NCI-H1092 (cell line): ENCODE measurements around the gene HES7.
A peak's percentile ranks its signal among the peaks of the same experiment; 100 is the strongest.
"Not testable (repeated sequence)": the region's sequence is repeated elsewhere in the genome, so short reads cannot be mapped to it uniquely, and the experiment has no call there.

ENCODE experiments used
- DNase-seq: peaks from one replicate; lab custom pipeline; 2025; lab: John Stamatoyannopoulos, UW

Gene HES7

DNA sequence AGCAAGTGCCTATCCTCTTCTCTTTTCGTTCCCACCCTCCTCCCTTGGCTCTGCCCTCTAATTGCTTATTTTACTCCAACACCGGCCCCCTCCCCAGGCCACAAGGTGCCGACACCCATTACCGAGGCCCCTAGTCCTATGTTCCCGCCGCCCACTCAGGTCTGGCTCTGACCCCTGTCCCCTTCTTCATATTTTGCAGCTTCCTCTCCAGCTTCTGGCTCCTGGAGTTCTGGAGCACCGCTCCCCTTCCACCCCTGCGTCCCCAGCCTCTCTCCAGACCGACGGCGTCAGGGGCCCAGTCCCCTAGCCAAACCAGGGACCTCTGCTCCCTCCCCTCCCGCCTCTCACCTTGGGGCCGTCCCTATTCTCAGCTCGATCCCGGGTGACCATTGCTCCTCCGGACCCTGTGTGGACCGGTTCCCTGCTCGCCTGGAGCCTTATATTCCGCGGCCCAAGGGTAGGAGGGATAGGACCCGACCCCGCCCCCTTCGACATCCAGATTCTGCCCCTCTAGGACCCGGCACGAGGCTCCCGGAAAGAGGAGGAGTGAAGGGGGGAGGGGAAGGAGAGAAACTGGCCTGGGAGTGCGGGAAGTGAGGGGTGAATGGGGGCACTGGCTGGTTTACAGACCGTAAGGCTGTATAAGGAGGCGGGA lies at the start of gene HES7:
TSS of gene HES7 (minus strand) at position 412 of the 655 bp plus-strand sequence. CDS start at position 390, 22 bp downstream.
- DNase-seq: no peak

DNA sequence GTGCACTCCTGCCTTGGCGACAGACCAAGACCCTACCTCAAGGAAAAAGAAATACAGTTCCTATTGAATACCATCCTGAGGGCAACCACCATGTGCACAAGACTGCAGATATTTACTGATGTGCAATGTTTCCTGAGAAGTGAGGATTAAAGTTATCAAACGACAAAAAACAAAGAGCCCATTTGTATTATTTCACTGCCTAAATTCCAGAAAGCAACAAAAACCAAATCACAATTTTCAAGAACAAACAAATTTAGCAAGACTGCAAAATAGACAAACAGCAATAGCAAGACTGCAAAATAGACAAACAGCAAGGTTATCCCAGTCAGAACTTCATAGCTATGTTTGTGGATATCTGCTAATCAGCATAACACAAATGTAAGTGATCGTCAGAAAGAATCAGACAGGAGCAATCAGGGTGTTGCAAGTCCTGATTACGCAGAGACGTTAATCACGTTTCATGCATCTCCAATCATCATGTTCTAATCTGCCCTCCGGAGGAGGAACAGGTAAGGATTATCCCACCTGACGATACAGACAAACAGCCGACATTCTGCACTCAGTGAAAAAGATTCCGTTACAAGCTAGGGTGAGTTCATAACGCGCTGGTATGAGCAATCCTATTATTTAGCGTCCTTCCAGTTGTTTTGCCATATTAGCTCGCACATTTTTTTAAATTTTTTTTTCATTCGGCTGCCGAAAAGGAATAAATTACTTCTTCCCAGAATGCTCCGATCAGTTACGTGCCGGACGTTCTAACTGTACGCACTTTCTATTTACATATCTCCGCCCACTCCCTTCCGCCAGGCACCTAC lies 49.4 kb upstream of the HES7 start:
- DNase-seq: peak; percentile 78

DNA sequence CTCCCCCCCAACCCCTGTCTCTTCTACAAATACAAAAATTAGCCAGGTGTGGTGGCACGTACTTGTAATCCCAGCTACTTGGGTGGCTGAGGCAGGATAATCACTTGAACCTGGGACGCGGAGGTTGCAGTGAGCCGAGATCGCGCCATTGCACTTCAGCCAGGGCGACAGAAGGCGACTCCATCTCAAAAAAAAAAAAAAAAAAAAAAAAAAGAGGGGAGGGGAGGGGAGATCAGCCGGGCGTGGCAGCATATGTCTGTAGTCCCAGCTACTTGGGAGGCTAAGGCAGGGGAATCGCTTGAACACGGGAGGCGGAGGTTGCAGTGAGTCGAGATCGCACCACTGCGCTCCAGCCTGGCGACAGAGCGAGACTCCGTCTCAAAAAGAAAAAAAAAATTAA lies 46.3 kb upstream of the HES7 start:
- not testable (repeated sequence) for DNase-seq

DNA sequence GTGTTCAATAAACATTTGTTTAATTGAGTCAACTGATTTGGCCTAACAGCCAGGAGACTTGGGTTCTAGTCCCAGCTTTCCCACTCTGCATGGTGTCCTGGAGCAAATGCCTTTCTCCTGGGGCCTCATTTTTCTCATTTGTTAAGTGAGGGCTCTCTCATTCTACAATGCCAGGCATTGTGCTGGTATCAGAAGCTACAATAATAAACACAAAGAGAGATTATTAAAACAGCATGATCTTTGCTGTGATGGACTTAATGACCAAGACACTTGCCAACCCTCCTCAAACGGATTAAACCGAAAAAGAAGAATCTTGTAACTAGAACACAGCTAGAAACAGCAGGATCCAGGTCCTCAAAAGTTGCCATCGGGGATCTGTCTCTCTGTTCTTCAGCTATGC lies 43.6 kb upstream of the HES7 start:
- DNase-seq: no peak

DNA sequence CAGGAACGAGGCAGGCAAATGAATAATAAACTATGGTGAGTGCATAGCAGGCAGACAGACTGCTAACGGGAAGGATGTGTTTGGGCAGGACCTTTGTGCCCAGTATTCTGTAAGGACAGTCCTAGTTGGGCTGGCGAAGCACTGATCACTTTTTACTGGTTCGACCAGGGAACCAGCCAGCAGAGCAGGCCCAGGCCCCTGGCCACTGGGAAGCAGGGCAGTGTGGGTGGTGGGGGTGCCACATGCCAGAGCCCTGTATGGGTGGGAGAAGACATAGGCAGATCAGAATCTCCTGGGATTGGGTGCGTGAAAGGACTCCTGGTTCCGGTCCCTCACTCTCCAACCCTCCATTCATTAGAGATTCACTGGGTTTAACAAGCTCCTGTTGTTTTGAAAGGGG lies 42.8 kb upstream of the HES7 start:
- no peak for DNase-seq

DNA sequence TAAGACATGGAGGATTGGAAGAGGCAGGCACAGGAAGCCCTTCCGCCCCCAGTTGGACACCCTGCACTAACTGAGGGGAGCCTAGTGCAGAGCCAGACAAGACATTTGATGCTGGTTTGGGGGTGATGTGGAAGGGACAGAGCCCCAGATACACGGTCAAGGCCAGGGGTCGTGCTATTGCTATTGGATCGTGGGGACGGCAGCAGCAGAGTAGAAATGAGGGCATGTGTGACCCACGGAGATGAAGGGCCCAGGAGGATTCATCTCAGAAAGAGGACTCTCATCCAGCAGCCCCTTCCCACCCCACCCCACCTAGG lies 40.9 kb upstream of the HES7 start:
- DNase-seq: no peak

DNA sequence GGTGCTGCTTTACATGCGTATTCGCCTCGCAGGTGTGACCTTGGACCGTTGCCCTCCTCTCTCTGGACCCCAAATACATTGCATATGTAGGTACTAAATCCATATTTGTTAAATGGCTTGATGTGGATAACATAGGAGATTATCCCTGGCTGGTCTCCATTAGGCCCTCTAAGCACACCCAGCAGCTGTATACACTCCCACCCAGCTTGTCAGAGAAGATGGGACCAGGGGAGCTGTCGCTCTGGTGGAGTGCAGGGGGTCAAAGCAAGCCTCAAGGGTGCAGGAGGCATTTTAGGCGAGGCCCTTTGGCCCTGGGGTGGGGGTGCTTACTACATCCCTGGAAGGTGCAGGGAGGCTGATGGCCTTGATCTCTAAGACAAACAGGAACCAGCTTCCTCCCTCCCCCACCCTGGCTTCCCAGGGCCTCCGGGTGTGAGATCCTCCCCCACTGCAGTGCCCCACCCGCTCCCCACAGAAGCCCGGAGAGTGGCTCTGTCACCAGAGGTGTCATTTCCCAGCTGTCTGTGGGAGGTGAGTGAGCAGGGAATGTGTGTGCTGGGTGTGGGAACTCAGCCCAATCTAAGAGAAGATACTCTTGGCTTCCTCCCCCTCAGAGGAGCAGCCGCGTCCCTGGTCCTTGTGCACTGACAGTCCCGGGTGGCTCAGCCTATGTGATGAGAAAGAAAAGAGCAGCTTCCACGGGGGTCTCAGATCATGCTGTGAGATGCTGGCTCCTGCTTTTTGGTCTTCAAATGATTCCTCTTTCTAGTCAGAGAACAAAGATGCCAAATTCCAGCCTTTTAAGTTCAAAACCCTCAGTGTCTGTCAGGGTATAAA lies 40.3 kb upstream of the HES7 start:
- DNase-seq: no peak

DNA sequence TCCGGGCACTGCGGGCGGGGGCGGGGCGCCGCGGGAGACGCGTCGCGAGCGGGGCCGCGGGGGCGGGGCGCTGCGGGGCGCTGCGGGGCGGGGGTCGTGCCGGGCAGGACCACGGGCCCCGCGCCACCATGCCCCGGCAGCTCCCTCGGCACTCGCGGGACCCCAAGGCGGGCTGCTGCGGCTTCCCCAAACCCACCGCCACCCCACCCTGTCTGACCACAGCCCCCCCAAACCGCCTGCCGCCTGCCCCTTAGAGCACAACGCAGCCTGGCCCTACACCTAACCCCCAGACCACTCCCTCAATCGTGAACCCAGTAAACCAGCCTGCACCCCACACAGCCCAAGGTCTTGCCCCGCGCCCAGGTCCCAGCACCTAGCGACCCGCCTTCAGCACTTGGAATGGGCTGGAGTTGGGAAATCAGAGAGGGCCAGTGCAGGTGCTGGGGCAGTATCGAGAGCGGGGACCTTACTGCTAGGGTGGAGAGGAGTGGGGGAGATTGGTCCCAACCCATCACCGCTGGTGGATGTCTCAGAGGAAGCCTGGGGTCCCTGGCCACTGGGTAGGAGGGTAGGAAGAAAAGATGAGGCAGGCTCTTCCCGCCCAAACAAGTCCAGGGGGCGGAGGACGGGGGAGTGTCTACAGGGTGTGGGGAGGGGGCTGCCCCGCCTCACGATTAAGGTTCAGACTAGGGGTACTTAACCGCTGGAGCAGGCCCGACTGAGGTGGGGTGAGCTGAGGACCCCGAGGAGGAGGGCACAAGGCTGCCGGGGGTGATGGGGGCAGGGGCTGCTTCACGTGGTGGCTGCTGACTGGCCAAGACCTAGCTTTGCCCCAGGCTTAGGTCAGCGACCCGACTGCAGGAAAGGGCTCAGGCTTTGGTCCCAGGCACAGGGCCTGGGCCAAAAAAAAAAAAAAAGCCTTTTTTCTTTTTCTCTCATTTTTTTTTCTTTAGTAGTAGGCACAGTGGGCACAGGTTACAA lies 39.4 kb upstream of the HES7 start:
- DNase-seq: no peak

DNA sequence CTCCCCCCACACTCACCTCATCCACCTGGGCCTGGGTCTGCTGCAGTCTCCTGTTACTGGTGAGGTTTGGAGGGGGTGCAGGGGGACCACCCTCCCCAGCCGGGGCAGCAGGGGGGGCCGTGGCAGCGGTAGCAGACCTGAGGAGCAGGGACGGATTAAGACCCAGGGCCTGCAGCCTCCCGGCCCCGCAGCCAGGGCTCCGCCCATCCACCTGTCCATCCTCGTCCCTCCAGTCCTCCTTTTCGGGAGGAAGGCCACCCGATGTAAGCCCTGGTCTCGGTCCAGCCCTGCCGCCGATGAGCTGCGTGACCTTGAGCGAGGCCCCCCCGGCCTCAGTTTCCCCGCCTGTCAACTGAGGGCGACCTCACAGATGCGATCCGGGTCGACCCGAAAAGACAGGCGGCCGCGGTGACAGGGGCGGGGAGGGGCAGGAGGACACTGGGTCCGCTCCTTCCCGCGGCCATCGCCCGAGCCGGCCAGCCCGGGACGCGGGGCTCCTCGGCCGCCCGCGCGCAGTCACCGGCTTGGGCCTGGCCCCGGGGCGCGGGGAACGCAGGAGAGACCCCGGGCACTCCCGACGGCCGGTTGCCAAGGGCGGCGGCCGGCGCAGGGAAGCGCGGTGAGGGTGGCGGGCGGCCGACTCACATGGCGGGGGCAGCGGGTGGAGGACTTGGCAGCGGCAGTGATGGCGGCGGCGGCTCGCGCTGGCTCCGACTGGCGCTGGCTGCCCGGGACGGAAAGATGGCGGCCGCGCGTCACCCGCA lies 38.5 kb upstream of the HES7 start, which contains the start of gene VAMP2:
TSS of gene VAMP2 (minus strand) at position 716 of the 764 bp plus-strand sequence. CDS start at position 647, 69 bp downstream.
- DNase-seq: peak; percentile 52

DNA sequence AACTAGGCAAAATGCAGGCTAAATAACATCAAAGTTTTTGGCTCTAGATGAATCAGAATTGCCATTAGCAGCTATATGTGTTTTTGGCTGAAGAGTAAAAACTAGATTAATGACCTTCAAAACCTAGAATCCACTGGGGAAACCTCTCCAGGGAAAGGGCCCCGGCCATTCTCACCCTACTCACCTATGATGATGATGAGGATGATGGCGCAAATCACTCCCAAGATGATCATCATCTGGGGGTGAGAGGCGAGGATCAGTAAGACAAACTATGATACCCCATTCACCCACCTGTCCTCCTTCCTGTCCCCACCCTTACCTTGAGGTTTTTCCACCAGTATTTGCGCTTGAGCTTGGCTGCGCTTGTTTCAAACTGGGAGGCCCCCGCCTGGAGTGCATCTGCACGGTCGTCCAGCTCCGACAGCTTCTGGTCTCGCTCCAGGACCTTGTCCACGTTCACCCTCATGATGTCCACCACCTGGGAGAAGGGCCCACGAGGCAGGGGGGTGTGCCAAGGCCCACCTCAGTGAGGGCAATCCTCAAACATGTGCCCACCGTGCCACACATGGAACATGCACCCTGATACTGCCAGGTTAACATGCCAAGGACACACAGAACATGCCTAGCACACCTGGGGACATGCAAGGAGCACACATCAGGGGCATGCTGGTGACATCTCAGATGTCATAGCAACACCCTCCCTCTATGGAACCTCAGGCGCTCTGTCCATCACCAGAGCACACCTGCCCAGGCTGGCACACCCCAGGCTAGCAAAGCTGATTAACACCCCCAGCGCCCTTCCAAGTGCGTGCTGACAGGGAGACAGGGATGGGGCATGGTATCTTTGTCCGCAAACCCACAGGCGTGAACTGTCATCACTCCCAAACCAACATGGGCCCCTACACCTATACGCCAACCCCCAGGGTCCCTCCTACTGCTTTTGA lies 37.7 kb upstream of the HES7 start:
- no peak for DNase-seq

DNA sequence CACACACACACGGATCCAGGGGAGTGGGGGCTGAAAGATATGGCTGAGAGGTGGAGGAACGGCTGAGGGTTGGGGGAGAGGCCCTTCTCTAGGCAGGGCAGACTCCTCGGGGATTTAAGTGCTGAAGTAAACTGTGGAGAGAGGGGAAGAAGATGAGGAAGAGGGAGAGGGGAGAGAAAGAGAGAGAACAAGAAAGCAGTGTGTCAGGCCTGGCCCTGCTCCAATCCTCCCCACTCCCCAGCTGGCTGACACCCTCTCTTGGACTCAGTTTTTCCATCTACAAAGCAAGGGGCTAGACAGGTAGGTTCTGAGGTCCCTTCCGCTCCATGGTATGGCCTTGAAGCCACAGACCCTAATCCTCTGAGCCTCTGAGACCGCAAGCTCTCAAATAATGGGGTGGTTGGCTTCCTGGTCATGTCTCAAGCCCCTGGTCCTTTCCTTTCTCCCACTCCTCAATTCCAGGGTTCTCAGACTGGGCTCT lies 36.9 kb upstream of the HES7 start:
- DNase-seq: no peak

DNA sequence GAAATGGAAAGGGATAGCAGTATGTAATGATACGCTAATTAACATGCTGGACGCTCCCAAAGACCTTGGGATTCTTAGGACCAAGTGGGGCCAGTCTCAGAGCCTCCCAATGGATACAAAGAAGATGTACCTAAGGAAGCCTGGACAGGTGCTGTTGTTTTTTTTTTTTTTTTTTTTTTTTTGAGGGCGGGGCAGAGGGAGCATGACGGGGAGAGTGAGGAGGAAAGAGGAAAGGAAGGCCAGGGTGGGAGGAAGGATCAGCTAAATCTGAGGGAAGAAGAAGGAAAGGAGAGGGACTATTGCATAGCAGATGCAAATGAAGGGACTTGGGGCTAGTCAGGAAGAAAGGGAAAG lies 36.3 kb upstream of the HES7 start:
- no peak for DNase-seq

DNA sequence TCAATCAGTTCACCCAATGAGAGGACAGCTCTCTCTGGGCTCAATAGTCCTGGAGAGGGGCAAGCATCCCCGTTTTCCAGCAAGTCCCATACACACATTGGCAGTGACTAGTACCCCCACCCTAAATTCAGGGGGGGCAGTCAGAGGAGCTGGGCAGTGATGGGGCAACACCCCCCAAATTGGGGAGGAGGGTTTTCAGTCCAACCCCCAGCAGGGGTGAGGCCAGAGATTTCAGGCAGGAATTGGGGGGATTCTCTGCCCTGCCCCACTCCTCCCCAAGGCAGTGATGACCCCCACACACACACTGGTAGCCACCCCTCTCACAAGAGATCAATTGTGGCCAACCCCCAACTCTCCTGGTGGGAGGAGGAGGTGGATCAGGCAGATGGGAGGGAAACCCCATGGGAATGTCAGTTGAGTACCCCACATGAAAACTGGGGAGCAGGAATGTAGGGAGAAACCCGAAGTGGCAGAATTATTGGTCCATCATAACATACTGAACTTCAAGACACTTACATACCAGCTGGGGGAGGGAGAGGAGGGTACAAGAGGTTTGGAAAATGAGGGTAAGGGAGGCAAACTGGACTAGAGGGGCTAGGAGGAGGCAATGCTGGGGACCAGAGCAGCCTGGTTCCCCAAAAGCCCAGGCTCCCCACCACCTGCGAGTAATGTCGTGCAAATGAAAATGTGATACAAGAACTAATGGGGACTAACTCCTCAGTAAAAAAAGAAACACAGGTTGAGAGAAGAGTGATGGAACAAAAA lies 35.7 kb upstream of the HES7 start:
- DNase-seq: no peak

DNA sequence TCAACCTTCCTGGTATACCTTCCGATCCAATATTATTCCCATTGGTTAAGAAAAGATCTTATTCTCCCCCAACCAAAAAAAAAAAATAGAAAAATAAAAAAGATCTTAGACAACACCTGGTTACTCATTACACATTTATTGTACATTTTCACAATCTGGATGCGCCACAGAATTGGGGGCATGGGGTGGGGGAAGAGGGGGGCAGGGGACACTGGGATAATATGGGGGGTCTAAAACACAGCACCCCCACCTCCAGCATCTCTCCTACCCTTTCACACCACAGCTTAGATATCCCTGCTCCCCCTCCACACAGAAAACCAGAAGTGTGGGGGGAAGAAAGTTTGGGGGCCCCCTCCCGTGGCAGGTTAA lies 35.1 kb upstream of the HES7 start:
- DNase-seq: no peak

DNA sequence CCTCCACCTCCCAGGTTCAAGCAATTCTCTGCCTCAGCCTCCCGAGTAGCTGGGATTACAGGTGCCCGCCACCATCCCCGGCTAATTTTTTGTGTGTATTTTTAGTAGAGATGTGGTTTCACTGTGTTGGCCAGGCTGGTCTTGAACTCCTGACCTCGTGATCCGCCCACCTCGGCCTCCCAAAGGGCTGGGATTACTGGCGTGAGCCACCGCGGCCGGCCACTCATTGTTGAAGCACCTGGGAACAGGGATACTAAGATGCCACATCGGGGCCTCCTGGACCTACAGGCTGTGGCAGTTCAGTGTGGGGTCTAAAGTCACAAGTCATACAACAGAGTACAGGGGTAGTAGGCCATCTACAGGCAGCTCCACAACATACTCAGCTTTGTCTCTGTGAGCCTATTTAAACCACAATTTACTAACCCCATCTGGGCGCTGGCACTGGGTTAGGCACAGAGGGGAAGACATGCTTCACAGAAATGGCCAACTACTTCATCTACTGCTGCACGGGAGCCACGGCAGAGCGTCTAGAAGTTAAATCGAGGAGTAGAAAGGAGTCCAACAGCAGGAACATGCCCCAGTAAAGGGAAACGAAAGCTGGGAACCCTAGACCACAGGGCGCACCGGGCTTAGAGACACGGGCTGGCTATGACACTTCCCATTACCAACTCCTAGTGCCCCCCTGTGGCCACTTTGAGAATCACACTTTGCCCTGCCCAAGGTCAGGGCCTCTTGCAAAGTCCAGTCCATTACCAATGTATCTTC lies 34.5 kb upstream of the HES7 start:
- peak; percentile 33 for DNase-seq

DNA sequence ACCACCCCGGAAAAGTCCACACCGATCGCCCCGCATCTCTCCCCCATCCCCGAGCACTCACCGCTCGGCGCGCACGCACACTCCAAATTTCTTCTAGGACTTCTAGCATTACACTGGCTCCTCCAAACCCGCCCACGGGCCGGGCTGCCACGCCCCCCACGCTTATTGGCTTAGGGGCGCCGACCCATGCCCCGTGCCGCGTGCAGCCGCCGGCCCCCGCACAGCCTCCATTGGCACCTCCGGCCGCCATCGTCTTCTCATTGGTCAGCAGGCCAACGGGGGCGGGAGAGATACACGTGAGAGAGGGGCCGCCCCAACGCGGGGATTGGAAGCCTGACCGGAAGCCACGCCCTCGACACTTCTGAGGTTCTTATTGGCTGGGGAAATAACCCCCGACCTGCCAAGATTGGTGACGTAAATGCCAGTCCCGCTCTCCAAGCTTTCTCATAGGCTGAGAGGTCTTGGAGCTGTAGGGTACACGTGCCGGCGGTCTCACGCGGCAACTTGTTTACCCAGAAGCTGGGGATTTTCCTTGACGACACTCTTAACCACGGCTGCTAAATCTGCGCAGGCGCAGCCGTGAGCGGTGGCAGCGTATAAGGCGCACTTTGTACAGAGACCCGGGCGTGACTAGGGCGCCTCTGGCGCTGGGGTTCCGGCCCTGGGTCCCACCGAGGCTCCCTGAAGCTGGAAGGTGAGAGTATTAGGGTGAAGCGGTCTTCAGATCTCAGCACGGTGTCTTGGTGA lies 32.5 kb upstream of the HES7 start:
- peak; percentile 99 for DNase-seq

DNA sequence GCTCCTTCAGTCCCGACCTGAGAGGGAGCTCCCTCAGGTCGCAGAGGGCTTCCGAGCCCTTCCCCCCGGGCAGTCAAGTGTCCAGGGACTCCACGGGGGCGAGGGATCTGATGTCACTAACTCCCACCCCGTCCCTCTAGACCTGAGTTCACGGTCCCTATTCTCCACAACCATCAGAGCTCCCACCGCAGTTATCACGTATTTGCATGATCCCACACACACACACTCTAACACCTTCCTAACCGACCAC lies 32.0 kb upstream of the HES7 start:
- no peak for DNase-seq
